KMS-11 (cell line): Measurements from ENCODE around the gene PRRT4.

Experiments
- H2AFZ ChIP-seq: fragments of 200-600 bp; sonication (generic); 2 replicates; pipeline ENCODE4 v1.6.1; 2016; ENCODE audit warnings: antibody characterized with exemption, mixed run types, low read depth
- H3K27ac ChIP-seq: fragments of 200-600 bp; sonication (generic); 2 replicates; pipeline ENCODE4 v1.6.1; 2016; ENCODE audit warnings: mild to moderate bottlenecking, mixed run types
- H3K27me3 ChIP-seq: fragments of 200-600 bp; sonication (generic); 2 replicates; pipeline ENCODE4 v1.6.1; 2017; ENCODE audit warnings: mild to moderate bottlenecking, low read depth, mixed run types, moderate library complexity; ENCODE audit not compliant: insufficient read depth
- H3K36me3 ChIP-seq: fragments of 200-600 bp; sonication (generic); 2 replicates; pipeline ENCODE4 v1.6.1; 2017; ENCODE audit warnings: mild to moderate bottlenecking, mixed run types; ENCODE audit not compliant: insufficient read depth
- H3K4me1 ChIP-seq: fragments of 200-600 bp; sonication (generic); 2 replicates; pipeline ENCODE4 v1.6.1; 2016; ENCODE audit warnings: mild to moderate bottlenecking, low read depth, mixed run types; ENCODE audit not compliant: poor library complexity, severe bottlenecking
- H3K4me2 ChIP-seq: fragments of 200-600 bp; sonication (generic); 2 replicates; pipeline ENCODE4 v1.7.0; 2016; ENCODE audit warnings: mild to moderate bottlenecking, mixed run types
- H3K4me3 ChIP-seq: fragments of 200-600 bp; sonication (generic); IDR thresholded peaks from 2 replicates; pipeline ENCODE4 v1.6.1; 2017; ENCODE audit warnings: low read depth, low read length, mixed read lengths; ENCODE audit not compliant: insufficient read depth
- H3K79me2 ChIP-seq: fragments of 200-600 bp; sonication (generic); 2 replicates; pipeline ENCODE4 v1.6.1; 2016; ENCODE audit warnings: low read depth, mixed run types; ENCODE audit not compliant: insufficient read depth
- H3K9ac ChIP-seq: fragments of 200-600 bp; sonication (generic); 2 replicates; pipeline ENCODE4 v1.6.1; 2016; ENCODE audit warnings: mild to moderate bottlenecking, mixed run types
- H4K20me1 ChIP-seq: fragments of 200-600 bp; sonication (generic); 2 replicates; pipeline ENCODE4 v1.6.1; 2016; ENCODE audit warnings: mild to moderate bottlenecking, mixed run types; ENCODE audit not compliant: insufficient read depth
- CTCF ChIP-seq: fragments of 200-600 bp; sonication (generic); conservative IDR thresholded peaks from 2 replicates; pipeline ENCODE4 v1.6.1; 2017; ENCODE audit warnings: low read depth, mild to moderate bottlenecking, antibody characterized with exemption, low read length, moderate library complexity, mixed read lengths

Gene PRRT4

GRCh38 chr7:128352636-128353035 lies 8.9 kb downstream of the PRRT4 start:
- H3K4me1 ChIP-seq, result peaks cover 1% of the 10 kb centered on the region
- TF ChIP-seq CTCF, result no peak

GRCh38 chr7:128352153-128352537 lies 9.3 kb downstream of the PRRT4 start:
- H4K20me1 ChIP-seq, result no peaks in the 10 kb centered on the region
- TF ChIP-seq CTCF, result no peak
- no peaks in the 10 kb centered on the region for H3K36me3 ChIP-seq
- no peak overlapping the region for H3K9ac ChIP-seq
- H3K4me1 ChIP-seq, result peaks cover 6% of the 10 kb centered on the region
- H2AFZ ChIP-seq, result no peak overlapping the region
- H3K4me2 ChIP-seq, result no peak overlapping the region
- no peaks in the 10 kb centered on the region for H3K79me2 ChIP-seq
- no peak overlapping the region for H3K4me3 ChIP-seq
- H3K27me3 ChIP-seq, result peaks cover 5% of the 10 kb centered on the region; the same call in 1 of the 2 replicates
- no peak overlapping the region for H3K27ac ChIP-seq

More at GRCh38 chr7:128352636-128353035, 8.9 kb downstream of the PRRT4 start:
- Histone ChIP-seq H3K27me3 (peaks cover 7% of the 10 kb centered on the region; the same call in 1 of the 2 replicates), H3K36me3 (no peaks in the 10 kb centered on the region), H3K4me2 (no peak overlapping the region), H3K4me3 (no peak overlapping the region), H2AFZ (no peak overlapping the region), H4K20me1 (no peaks in the 10 kb centered on the region), H3K79me2 (no peaks in the 10 kb centered on the region), H3K9ac (no peak overlapping the region), H3K27ac (no peak overlapping the region)

GRCh38 chr7:128351296-128352152 lies 10.0 kb downstream of the PRRT4 start:
- TF ChIP-seq CTCF, result no peak
- peaks cover 5% of the 10 kb centered on the region; the same call in 1 of the 2 replicates for H3K27me3 ChIP-seq
- no peak overlapping the region for H3K27ac ChIP-seq
- H3K36me3 ChIP-seq, result no peaks in the 10 kb centered on the region
- H3K79me2 ChIP-seq, result no peaks in the 10 kb centered on the region
- H3K9ac ChIP-seq, result no peak overlapping the region
- peaks cover 12% of the 10 kb centered on the region for H3K4me1 ChIP-seq
- no peak overlapping the region for H3K4me3 ChIP-seq
- no peaks in the 10 kb centered on the region for H4K20me1 ChIP-seq
- H2AFZ ChIP-seq, result no peak overlapping the region
- no peak overlapping the region for H3K4me2 ChIP-seq

GRCh38 chr7:128350708-128351295 lies 10.7 kb downstream of the PRRT4 start:
- no peak overlapping the region for H3K9ac ChIP-seq
- no peaks in the 10 kb centered on the region for H3K36me3 ChIP-seq
- H4K20me1 ChIP-seq, result no peaks in the 10 kb centered on the region
- H3K4me1 ChIP-seq, result peaks cover 12% of the 10 kb centered on the region
- no peak for TF ChIP-seq CTCF
- peaks cover 5% of the 10 kb centered on the region; the same call in 1 of the 2 replicates for H3K27me3 ChIP-seq
- no peak overlapping the region for H3K4me3 ChIP-seq
- no peaks in the 10 kb centered on the region for H3K79me2 ChIP-seq
- H2AFZ ChIP-seq, result no peak overlapping the region
- H3K27ac ChIP-seq, result no peak overlapping the region
- no peak overlapping the region for H3K4me2 ChIP-seq
